Stimulated activated CD4-positive, alpha-beta T cell treated with anti-CD3 and anti-CD28 coated beads, Interleukin-15, amount 100 ng/mL, for 24 hours (primary cell): ENCODE measurements around the gene UQCC5.

ENCODE experiments used
- DNase-seq: peaks from one replicate; pipeline ENCODE4 v3.0.0-alpha.2; 2020

UQCC5 gene

GRCh38 chr3:52535411-52536111 lies 844 bp upstream of the UQCC5 start:
- DNase-seq: peak; percentile 3

- no peak for DNase-seq
Observed at GRCh38 chr3:52536112-52536368, 365 bp upstream of the UQCC5 start.

- no peak for DNase-seq
Observed at GRCh38 chr3:52537165-52537620, 788 bp downstream of the UQCC5 start.

- no peak for DNase-seq
Observed at GRCh38 chr3:52537726-52538421, 1.5 kb downstream of the UQCC5 start.

GRCh38 chr3:52539010-52539653 lies 2.7 kb downstream of the UQCC5 start:
- no peak for DNase-seq

GRCh38 chr3:52541050-52541449 lies 4.6 kb downstream of the UQCC5 start:
- no peak for DNase-seq

- DNase-seq: no peak
Observed at GRCh38 chr3:52544937-52545336, 8.5 kb downstream of the UQCC5 start.

GRCh38 chr3:52546111-52546901 lies 9.9 kb downstream of the UQCC5 start:
- DNase-seq: no peak

- DNase-seq: no peak
Observed at GRCh38 chr3:52547143-52547542, 10.7 kb downstream of the UQCC5 start.

GRCh38 chr3:52551118-52551517 lies 14.7 kb downstream of the UQCC5 start:
- DNase-seq: no peak

GRCh38 chr3:52552089-52552488 lies 15.7 kb downstream of the UQCC5 start:
- no peak for DNase-seq

- no peak for DNase-seq
Observed at GRCh38 chr3:52554026-52554755, 17.8 kb downstream of the UQCC5 start.

- no peak for DNase-seq
Observed at GRCh38 chr3:52555056-52555455, 18.7 kb downstream of the UQCC5 start.

GRCh38 chr3:52557011-52557960 lies 20.9 kb downstream of the UQCC5 start:
- no peak for DNase-seq

GRCh38 chr3:52558436-52558835 lies 22.0 kb downstream of the UQCC5 start:
- DNase-seq: no peak

GRCh38 chr3:52561028-52561747 lies 24.8 kb downstream of the UQCC5 start:
- DNase-seq: no peak

- DNase-seq: no peak
Observed at GRCh38 chr3:52563984-52564383, 27.6 kb downstream of the UQCC5 start.

GRCh38 chr3:52568069-52568468 lies 31.7 kb downstream of the UQCC5 start:
- DNase-seq: no peak

- DNase-seq: no peak
Observed at GRCh38 chr3:52570076-52570475, 33.7 kb downstream of the UQCC5 start.

GRCh38 chr3:52572221-52572620 lies 35.8 kb downstream of the UQCC5 start:
- DNase-seq: no peak
